ENCODE results near the gene FBXL19. TPM values are rescaled to one million over a fixed set of nuclear protein-coding genes. Genes with fewer than 3 reads are reported as not detected.

FBXL19 gene
- total RNA-seq, 2 experiments from 2014 or later, result 26.1 to 29.2 TPM

DNA sequence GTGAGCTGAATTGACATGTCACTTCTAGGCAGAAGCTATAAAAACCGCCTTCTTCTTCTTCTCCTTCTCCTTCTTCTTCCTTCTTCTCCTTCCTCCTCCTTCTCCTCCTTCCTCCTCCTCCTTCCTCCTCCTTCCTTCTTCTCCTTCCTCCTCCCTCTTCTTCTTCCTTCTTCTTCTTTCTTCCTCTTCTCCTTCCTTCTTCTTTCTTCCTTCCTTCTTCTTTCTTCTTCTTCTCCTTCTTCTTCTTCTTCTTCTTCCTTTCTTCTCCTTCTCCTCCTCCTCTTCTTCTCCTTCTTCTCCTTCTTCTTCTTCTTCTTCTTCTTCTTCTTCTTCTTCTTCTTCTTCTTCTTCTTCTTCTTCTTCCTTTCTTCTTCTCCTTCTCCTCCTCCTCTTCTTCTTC lies 4.8 kb upstream of the FBXL19 start:
- no peaks in the 10 kb centered on the region for H3K9me3 Mint-ChIP-seq (ENCODE audit: low read depth)
- no peak overlapping the region for H3K27ac Mint-ChIP-seq
- H3K36me3 Mint-ChIP-seq, result no peaks in the 10 kb centered on the region
- H3K4me1 Mint-ChIP-seq, result peaks cover 7% of the 10 kb centered on the region
- ATAC-seq (no peak), DNase-seq (no peak)
- CTCF ChIA-PET, result interaction anchor here (1.5 to 9.8 kb wide), 3 partner anchors 17 to 73 kb away, joined by 3 to 115 read pairs (median 8); no protein-coding TSS in a partner anchor
- no peak overlapping the region for H3K4me3 Mint-ChIP-seq
- no peaks in the 10 kb centered on the region for H3K27me3 Mint-ChIP-seq

DNA sequence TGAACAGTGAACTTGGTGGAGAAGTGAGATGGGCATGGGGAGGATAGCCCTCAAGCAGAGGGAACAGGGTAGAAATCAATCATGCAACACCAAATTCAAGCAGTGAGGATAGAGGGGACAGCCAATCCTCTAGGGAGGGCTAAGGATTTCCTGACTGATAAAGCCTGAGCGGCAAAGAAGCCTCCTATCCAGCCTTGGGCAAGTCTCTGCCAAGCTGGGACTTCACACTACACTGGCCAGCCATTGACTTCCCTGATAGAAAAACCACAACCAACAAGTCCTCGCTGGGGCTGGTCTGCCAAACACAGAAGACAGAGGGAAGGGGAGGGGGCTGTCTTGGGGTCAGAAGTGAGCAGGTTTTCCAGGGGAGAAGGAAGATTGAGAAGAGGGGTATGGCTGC lies 2.5 kb upstream of the FBXL19 start:
- Mint-ChIP-seq H3K9me3 (ENCODE audit: low read depth) (no peaks in the 10 kb centered on the region), H3K27me3 (no peaks in the 10 kb centered on the region), H3K27ac (no peak overlapping the region), H3K36me3 (no peaks in the 10 kb centered on the region), H3K4me3 (no peak overlapping the region), H3K4me1 (peaks cover 14% of the 10 kb centered on the region)
- no peak for ATAC-seq
- CTCF ChIA-PET, result interaction anchor here (0.7 to 9.8 kb wide), 4 partner anchors 20 to 107 kb away, joined by 3 to 115 read pairs (median 5); no protein-coding TSS in a partner anchor
- DNase-seq, result no peak

DNA sequence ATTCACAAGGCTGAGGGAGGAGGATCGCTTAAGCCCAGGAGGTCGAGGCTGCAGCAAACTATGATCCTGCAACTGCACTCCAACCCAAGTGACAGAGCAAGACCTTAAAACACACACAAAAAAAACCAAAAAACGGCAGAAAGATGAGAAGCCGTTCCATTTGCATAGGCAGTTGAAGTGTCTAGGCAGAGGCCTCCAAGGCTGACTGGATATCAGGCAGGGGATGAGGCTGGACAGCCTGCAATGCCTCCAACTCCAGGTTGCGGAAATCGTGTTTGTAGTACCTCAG lies 2.0 kb upstream of the FBXL19 start:
- H3K9me3 Mint-ChIP-seq (ENCODE audit: low read depth), result no peaks in the 10 kb centered on the region
- peak overlapping the region; percentile 87 for H3K4me3 Mint-ChIP-seq
- no peak for ATAC-seq
- DNase-seq, result no peak
- H3K27ac Mint-ChIP-seq, result peak overlapping the region; percentile 99
- CTCF ChIA-PET, result interaction anchor here (0.7 to 9.8 kb wide), 4 partner anchors 21 to 107 kb away, joined by 3 to 115 read pairs (median 5); no protein-coding TSS in a partner anchor
- H3K36me3 Mint-ChIP-seq, result no peaks in the 10 kb centered on the region
- peaks cover 18% of the 10 kb centered on the region for H3K4me1 Mint-ChIP-seq
- H3K27me3 Mint-ChIP-seq, result no peaks in the 10 kb centered on the region

DNA sequence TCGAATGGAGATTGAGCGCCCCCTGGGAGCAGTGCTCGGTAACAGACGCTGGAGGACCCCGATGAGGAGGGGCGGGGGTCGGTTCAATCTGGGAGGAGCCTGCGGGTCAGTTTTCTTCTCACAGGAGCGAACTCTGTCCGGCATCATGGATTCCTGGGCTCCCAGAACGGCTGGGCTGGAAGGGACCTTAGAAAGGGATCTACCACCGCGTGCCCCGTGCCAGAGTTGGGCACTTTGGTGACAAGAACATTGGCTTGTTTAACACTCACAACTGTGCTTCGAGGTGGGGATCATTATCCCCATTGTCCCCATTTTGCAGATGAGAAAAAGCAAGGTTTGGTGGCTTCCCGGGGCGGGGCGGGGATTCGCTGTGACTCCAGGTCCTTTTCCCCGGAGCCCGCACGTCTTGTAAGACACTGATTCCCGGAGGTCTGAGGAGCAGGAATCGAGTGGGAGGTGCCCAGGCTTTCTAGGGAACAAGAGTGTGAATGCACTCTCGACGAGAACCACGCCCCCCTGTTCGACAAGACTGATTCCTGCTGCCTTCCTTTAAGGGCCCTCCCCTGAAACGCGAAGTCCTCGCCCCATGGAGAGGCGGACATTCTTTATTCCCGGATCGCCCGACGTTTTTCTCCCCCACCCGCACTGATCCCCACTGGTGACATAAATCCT lies 1.5 kb upstream of the FBXL19 start:
- Mint-ChIP-seq H3K27ac (peak overlapping the region; percentile 99), H3K9me3 (ENCODE audit: low read depth) (no peaks in the 10 kb centered on the region), H3K27me3 (no peaks in the 10 kb centered on the region), H3K4me3 (peak overlapping the region; percentile 87), H3K4me1 (peaks cover 18% of the 10 kb centered on the region), H3K36me3 (no peaks in the 10 kb centered on the region)
- CTCF ChIA-PET, result interaction anchor here (0.6 to 9.8 kb wide), 8 partner anchors 9 to 261 kb away, joined by 3 to 115 read pairs (median 4); no protein-coding TSS in a partner anchor
- ATAC-seq, result peak; percentile 13
- DNase-seq, result peak; percentile 92

DNA sequence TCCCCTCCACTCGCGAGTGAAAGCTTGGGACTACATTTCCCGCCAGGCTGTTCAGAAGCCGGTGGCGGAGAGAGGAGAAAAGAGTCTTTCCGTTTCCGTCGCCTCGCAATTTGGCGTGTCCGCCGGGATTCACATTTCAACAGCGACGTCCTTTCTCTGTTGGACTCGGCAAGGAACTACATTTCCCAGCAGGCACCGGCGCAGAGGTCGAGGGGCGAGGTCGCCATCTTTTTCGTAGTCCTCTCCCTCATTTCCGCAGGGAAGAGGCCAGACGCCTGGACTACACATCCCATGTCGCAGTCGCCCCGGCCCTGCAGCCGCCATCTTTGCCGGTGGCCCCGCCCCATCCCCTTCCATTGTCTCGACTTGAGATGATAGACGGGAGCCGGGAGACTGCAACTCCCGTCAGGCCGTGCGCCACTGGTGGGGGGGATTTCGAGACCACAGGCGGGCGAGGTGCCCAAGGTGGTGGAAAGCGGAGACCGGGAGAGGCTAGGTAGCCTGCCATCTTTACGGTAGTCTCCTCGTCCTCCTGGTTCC lies 882 bp upstream of the FBXL19 start:
- CTCF ChIA-PET, result interaction anchor here (0.6 to 9.8 kb wide), 7 partner anchors 10 to 262 kb away, joined by 3 to 115 read pairs (median 4); no protein-coding TSS in a partner anchor
- Mint-ChIP-seq H3K4me1 (peaks cover 18% of the 10 kb centered on the region), H3K9me3 (ENCODE audit: low read depth) (no peaks in the 10 kb centered on the region), H3K36me3 (no peaks in the 10 kb centered on the region), H3K27me3 (no peaks in the 10 kb centered on the region), H3K27ac (peak overlapping the region; percentile 99), H3K4me3 (peak overlapping the region; percentile 87)
- ATAC-seq (peak; percentile 85), DNase-seq (peak; percentile 100)

DNA sequence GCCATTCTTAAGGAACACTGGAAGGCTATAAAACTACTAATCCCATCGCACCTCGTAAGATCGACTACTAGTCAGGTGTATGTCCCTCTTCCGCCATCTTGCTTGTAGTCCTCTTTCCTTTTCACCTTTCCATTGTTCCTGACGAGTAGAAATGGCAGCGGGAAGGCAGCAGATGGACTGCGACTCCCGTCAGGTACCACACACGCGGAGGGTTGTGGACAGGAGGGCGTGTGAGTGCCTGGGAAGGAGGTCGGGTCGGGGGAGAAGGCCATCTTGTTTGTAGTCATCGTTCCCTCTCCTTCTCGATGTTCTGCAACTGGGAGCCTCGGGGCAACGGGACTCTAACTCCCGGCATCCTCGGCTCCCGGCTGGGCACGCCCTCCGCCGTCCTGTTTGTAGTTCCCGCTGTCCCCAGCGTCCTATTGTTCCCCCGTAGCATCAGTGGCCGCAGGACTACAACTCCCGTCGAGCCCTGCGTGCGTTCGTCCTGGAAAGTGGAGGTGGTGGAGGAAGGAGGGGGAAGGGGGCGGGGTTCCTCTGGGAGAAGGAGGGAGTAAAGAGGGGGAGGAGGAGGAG lies 324 bp upstream of the FBXL19 start:
- no peaks in the 10 kb centered on the region for H3K36me3 Mint-ChIP-seq
- CTCF ChIA-PET, result interaction anchor here (0.8 kb wide), 1 partner anchor 79 kb away, joined by 5 read pairs; no protein-coding TSS in a partner anchor
- no peaks in the 10 kb centered on the region for H3K9me3 Mint-ChIP-seq (ENCODE audit: low read depth)
- H3K4me1 Mint-ChIP-seq, result peaks cover 20% of the 10 kb centered on the region
- H3K4me3 Mint-ChIP-seq, result peak overlapping the region; percentile 87
- peak; percentile 79 for ATAC-seq
- peak overlapping the region; percentile 99 for H3K27ac Mint-ChIP-seq
- peak; percentile 99 for DNase-seq
- H3K27me3 Mint-ChIP-seq, result no peaks in the 10 kb centered on the region

DNA sequence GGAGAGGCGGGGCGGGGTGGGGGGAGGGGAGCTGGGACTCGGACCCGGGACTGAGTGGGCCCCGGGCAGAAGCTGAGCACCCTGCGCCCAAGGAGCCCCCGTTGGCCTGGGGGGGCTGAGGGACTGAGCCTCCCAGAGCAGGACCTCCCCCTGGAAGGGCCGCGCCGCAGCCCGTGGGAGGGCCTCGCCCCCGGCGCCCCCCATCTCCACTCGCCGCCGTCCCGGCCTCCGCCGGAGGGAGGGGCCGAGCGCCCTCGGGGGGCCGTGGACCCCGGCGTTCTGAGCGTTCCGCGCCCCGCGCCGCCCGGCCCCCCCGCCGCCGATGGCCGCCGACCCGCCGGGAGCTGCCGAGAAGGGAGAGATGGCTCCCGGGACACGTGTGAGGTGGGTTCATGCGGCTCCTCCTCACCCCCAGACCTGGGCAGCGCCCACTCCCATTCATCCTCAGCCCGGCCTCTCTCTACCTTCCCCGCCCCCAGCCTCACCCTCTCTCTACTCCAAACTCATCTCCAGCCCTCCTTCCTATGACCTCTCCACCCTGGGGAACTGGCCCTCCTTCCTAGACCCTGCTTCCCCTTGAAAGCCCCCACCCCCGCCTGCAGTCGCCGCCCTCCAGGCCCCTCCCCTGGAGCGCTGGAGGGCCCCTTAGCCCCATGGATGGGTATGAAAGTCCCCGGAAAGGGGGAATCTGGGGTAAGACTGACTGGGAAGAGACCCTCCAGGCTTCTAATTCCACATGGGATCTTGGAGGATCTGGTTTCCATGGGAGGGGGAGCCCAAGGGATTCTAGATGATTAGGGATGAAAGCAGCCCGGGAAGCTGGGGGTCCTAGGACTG lies 922 bp downstream of the FBXL19 start:
- peak; percentile 48 for DNase-seq
- Mint-ChIP-seq H3K4me3 (peak overlapping the region; percentile 64), H3K27me3 (no peaks in the 10 kb centered on the region), H3K27ac (no peak overlapping the region), H3K36me3 (no peaks in the 10 kb centered on the region), H3K9me3 (ENCODE audit: low read depth) (no peaks in the 10 kb centered on the region), H3K4me1 (peaks cover 26% of the 10 kb centered on the region)
- CTCF ChIA-PET, result interaction anchor here (0.8 to 5.3 kb wide), 6 partner anchors 10 to 85 kb away, joined by 3 to 38 read pairs (median 4); no protein-coding TSS in a partner anchor
- no peak for ATAC-seq

DNA sequence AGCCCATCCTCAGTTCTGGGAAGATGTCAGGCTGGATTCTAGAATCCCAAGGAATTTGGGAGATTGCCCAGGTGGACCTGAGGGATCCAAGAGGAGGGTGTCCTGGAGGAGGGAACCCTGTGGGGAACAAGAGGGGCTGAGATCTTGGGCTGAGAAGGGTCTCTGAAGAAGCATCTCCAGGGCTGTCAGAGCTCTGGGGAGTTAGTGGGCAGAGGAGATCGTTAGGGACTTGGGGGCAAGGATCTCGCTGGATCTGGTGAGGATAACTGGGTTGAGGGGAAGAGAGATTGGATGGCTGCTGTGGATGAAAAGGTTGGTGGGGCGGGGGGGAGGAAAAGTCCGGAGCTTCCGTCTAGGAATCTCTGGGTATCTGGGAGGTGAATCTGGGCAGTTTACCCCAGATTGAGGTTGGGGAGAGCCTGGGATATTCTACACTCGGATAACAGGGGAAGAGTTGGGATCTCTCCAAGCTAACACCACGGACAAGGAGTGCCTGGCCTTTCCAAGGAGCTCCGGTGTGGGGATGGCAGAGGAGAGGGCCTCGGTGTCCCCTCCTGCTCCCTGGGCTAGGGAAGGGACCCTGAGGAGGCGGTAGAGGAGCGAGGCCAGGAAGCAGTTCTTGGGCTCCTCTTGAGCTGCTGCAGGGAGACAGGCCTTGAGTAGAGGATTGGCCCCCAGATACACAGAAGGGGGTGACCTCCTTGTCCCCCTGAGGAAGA lies 1.7 kb downstream of the FBXL19 start:
- Mint-ChIP-seq H3K9me3 (ENCODE audit: low read depth) (no peaks in the 10 kb centered on the region), H3K4me3 (peak overlapping the region; percentile 64), H3K27ac (no peak overlapping the region), H3K36me3 (no peaks in the 10 kb centered on the region), H3K4me1 (peaks cover 26% of the 10 kb centered on the region), H3K27me3 (no peaks in the 10 kb centered on the region)
- ATAC-seq, result no peak
- CTCF ChIA-PET, result interaction anchor here (0.6 to 5.3 kb wide), 7 partner anchors 9 to 130 kb away, joined by 3 to 38 read pairs (median 4); no protein-coding TSS in a partner anchor
- DNase-seq, result no peak

DNA sequence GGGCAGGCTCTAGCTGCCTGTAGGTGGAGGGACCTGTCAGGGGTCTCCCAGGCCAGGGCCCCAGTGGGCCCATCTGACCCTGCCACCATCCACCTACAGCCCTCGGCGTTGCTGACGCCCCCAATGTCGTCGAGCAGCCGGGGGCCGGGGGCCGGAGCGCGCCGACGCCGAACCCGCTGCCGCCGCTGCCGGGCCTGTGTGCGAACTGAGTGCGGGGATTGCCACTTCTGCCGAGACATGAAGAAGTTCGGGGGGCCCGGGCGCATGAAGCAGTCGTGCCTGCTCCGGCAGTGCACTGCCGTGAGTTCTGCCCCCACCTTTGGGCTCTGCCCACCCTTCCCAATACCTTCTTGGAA lies 2.2 kb downstream of the FBXL19 start:
- ATAC-seq (no peak), DNase-seq (no peak)
- Mint-ChIP-seq H3K4me3 (no peak overlapping the region), H3K27me3 (no peaks in the 10 kb centered on the region), H3K27ac (no peak overlapping the region), H3K36me3 (no peaks in the 10 kb centered on the region), H3K9me3 (ENCODE audit: low read depth) (no peaks in the 10 kb centered on the region), H3K4me1 (peaks cover 26% of the 10 kb centered on the region)
- CTCF ChIA-PET, result interaction anchor here (0.6 to 5.3 kb wide), 4 partner anchors 9 to 129 kb away, joined by 4 to 38 read pairs (median 4); no protein-coding TSS in a partner anchor

DNA sequence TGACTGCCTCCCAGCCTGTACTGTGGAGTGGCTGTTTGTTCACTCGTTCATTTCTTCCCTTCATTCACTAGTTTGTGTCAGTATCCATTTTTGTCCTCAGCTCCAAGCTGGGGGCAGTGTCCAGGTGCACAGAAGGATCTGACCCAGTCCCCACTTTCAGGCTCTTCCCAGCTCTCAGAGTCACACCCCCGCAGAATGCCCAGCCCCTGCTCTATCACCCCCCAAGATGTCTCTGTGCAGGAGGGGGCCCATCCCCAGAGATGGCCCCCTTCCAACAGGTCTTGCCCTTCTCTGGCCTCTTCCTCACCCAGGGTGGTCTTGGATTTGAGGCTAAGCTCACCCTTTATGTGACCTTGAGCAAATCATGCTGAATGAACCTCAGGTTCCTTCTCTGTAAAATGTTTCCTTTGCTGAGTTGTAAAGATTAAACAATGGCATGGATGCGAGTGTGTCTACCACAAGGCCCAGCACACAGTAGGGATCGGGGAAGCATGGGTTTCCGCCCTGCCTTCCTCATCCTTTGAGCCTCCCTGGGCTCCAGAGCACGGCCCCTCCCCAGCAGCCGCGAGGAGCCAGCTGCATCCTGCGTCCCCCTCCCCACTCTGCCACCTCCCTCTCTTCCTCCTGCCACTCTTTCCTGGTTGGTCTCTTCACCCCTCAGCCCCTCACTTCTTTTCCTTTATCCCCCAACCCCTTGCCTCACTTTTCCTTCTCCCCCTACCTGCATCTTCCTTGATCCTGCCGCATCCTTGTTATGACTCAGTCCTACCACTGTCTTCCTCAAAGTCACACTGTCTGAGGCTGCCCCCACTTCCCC lies 2.8 kb downstream of the FBXL19 start:
- ATAC-seq, result no peak
- no peaks in the 10 kb centered on the region for H3K27me3 Mint-ChIP-seq
- H3K36me3 Mint-ChIP-seq, result peaks cover 1% of the 10 kb centered on the region
- H3K9me3 Mint-ChIP-seq (ENCODE audit: low read depth), result no peaks in the 10 kb centered on the region
- H3K27ac Mint-ChIP-seq, result no peak overlapping the region
- peaks cover 22% of the 10 kb centered on the region for H3K4me1 Mint-ChIP-seq
- DNase-seq, result no peak
- CTCF ChIA-PET, result interaction anchor here (1.3 to 5.3 kb wide), 2 partner anchors 16 to 81 kb away, joined by 4 to 38 read pairs; no protein-coding TSS in a partner anchor
- peak overlapping the region; percentile 1 for H3K4me3 Mint-ChIP-seq

DNA sequence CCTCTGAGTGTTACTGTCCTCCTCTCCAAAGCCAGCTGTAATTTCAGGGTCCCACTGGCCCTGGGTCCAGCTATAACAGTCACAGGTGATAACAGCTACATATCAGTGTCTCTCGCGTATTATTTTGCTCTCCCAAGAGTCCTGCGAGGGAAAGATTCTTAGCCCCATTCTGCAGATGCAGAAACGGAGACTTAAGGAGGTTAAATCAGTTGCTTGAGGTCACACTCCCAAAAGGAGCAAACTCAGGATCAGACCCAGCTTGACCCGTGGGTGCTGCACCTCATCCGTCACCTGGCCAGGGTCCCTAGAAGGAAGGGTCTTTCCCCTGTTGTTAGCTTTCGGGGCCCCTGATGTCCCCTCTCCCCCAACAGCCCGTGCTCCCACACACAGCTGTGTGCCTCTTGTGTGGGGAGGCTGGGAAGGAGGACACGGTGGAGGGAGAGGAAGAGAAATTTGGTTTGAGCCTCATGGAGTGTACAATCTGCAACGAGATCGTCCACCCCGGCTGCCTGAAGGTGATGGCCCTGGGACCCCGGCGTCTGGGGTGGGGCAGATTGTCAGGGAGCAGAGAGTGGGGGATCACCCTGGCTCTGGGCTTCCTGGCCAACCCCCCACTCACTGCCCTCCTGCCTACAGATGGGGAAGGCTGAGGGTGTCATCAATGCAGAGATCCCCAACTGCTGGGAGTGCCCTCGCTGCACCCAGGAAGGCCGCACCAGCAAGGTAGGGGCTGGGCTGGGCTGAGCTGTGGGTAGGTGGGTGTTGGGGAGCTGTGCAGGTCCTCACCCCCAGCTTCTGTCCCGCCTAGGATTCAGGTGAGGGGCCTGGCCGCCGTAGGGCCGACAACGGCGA lies 3.8 kb downstream of the FBXL19 start:
- no peak for DNase-seq
- no peak for ATAC-seq
- CTCF ChIA-PET, result interaction anchor here (1.0 to 5.3 kb wide), 2 partner anchors 16 to 25 kb away, joined by 3 to 38 read pairs; no protein-coding TSS in a partner anchor
- Mint-ChIP-seq H3K4me3 (no peak overlapping the region), H3K27me3 (no peaks in the 10 kb centered on the region), H3K36me3 (peaks cover 4% of the 10 kb centered on the region), H3K27ac (no peak overlapping the region), H3K9me3 (ENCODE audit: low read depth) (no peaks in the 10 kb centered on the region), H3K4me1 (peaks cover 19% of the 10 kb centered on the region)

Data from activated CD8-positive, alpha-beta memory T cell treated with anti-CD3 and anti-CD28 coated beads, Interleukin-2, amount 10 ng/mL, durations not matched to agents 7 days and 5 days (primary cell).